ENCODE results near the gene PNP. TPM values are rescaled to one million over a fixed set of nuclear protein-coding genes. Genes with fewer than 3 reads are reported as not detected.

Gene PNP
- total and polyA plus RNA-seq, 2 donors (not counting 1 experiment from before 2014, with no cell fraction given): 42.0 to 119 TPM

- H3K27me3 Mint-ChIP-seq: no peaks in the 10 kb centered on the region
- 0% methylated on average over 1 of the region's 2 CpGs for WGBS (ENCODE audit: insufficient coverage)
- CTCF ChIA-PET: interaction anchor here (0.7 to 4.2 kb wide), 4 partner anchors 10 to 1086 kb away, joined by 3 to 35 read pairs (median 4); partner anchors contain the start of genes METTL3 and TEP1
- Histone ChIP-seq H3K9me3 (ENCODE audit: control extremely low read depth in 1 of 3, control insufficient read depth in 2 of 3, insufficient read depth in 1 of 3, low read length in 2 of 3) (peaks cover 0 to 8% (median 0%) of the 10 kb centered on the region in 3 donors), H3K36me3 (replicated peaks in 1 of 2; ENCODE audit: control extremely low read depth in 1 of 2, control insufficient read depth in 1 of 2, extremely low read depth in 1 of 2, insufficient read depth in 2 of 2, low read length in 1 of 2) (no peaks in the 10 kb centered on the region), H3K4me2 (replicated peaks; ENCODE audit: low read depth, low read length, poor library complexity, severe bottlenecking) (no peak overlapping the region), H4K20me1 (ENCODE audit: control insufficient read depth, insufficient read depth, low read length, poor library complexity, severe bottlenecking) (no peaks in the 10 kb centered on the region), H3K4me3 (ENCODE audit: control extremely low read depth in 1 of 5, extremely low read depth in 1 of 5, insufficient read depth in 1 of 5, low read depth in 2 of 5, low read length in 4 of 5) (no peak overlapping the region), H3K79me2 (ENCODE audit: control insufficient read depth, insufficient read depth, low read length) (peaks cover 8% of the 10 kb centered on the region), H3K27me3 (replicated peaks in 1 of 4; ENCODE audit: control extremely low read depth in 1 of 4, control insufficient read depth in 3 of 4, insufficient read depth in 4 of 4, low read length in 3 of 4) (no peaks in the 10 kb centered on the region), H3K27ac (ENCODE audit: low read length in 2 of 2) (no peak overlapping the region), H2AFZ (ENCODE audit: insufficient read depth, low read depth, low read length, poor library complexity, severe bottlenecking) (no peak overlapping the region), H3K4me1 (ENCODE audit: control insufficient read depth in 2 of 2, insufficient read depth in 2 of 2, low read length in 2 of 2) (peaks cover 34 to 40% of the 10 kb centered on the region in 2 donors), H3K9ac (ENCODE audit: low read length) (no peak overlapping the region)
- peak overlapping the region; percentile 47 for H3K27ac Mint-ChIP-seq
- H3K9me3 Mint-ChIP-seq (ENCODE audit: insufficient read depth): no peaks in the 10 kb centered on the region
- TF ChIP-seq CTCF (IDR thresholded peaks at IDR 0.05): no peak
- no peak for TF ChIP-seq EZH2 (IDR thresholded peaks at IDR 0.05; ENCODE audit: borderline replicate concordance, insufficient read depth, low read depth, low read length, poor library complexity, severe bottlenecking)
- DNase-seq: no peak
- ATAC-seq (ENCODE audit: low read depth): no peak
- intact Hi-C loops (cut with micrococcal nuclease): no loop called here
- POLR2A ChIA-PET: interaction anchor here (1.6 kb wide), 1 partner anchor 30 kb away, joined by 4 read pairs; the partner anchor contains the start of genes APEX1 and OSGEP
- no peak overlapping the region for H3K4me3 Mint-ChIP-seq
- H3K4me1 Mint-ChIP-seq: peaks cover 48% of the 10 kb centered on the region
Observed at GRCh38 chr14:20424851-20425250, 44.4 kb upstream of the PNP start.

- peak overlapping the region; percentile 71 for H3K4me2 ChIP-seq (replicated peaks; ENCODE audit: low read depth, low read length, poor library complexity, severe bottlenecking)
- peak; percentile 79 for DNase-seq
- no peaks in the 10 kb centered on the region for H3K36me3 ChIP-seq (replicated peaks in 1 of 2; ENCODE audit: control extremely low read depth in 1 of 2, control insufficient read depth in 1 of 2, extremely low read depth in 1 of 2, insufficient read depth in 2 of 2, low read length in 1 of 2)
- H3K4me1 ChIP-seq (ENCODE audit: control insufficient read depth in 2 of 2, insufficient read depth in 2 of 2, low read length in 2 of 2): peaks cover 41 to 49% of the 10 kb centered on the region in 2 donors
- ChIA-PET POLR2A (no interaction called here), CTCF (interaction anchor here (0.6 to 3.6 kb wide), 4 partner anchors 12 to 99 kb away, joined by 3 to 24 read pairs (median 4); no protein-coding TSS in a partner anchor)
- H3K27me3 ChIP-seq (replicated peaks in 1 of 4; ENCODE audit: control extremely low read depth in 1 of 4, control insufficient read depth in 3 of 4, insufficient read depth in 4 of 4, low read length in 3 of 4): no peaks in the 10 kb centered on the region
- peak; percentile 76 for ATAC-seq (ENCODE audit: low read depth)
- H3K79me2 ChIP-seq (ENCODE audit: control insufficient read depth, insufficient read depth, low read length): peaks cover 10% of the 10 kb centered on the region
- H3K27ac ChIP-seq (ENCODE audit: low read length in 2 of 2): peak overlapping the region; percentile 89
- H3K4me1 Mint-ChIP-seq: peaks cover 60% of the 10 kb centered on the region
- no peaks in the 10 kb centered on the region for H3K9me3 Mint-ChIP-seq (ENCODE audit: insufficient read depth)
- peak overlapping the region; percentile 83 for H3K4me3 Mint-ChIP-seq
- WGBS (ENCODE audit: insufficient coverage): 0% methylated on average over 1 of the region's 5 CpGs
- H3K9me3 ChIP-seq (ENCODE audit: control extremely low read depth in 1 of 3, control insufficient read depth in 2 of 3, insufficient read depth in 1 of 3, low read length in 2 of 3): peaks cover 0 to 11% (median 0%) of the 10 kb centered on the region in 3 donors
- peak overlapping the region; percentile 98 for H3K27ac Mint-ChIP-seq
- TF ChIP-seq EZH2 (IDR thresholded peaks at IDR 0.05; ENCODE audit: borderline replicate concordance, insufficient read depth, low read depth, low read length, poor library complexity, severe bottlenecking) (no peak), CTCF (IDR thresholded peaks at IDR 0.05) (no peak)
- H3K4me3 ChIP-seq (ENCODE audit: control extremely low read depth in 1 of 5, extremely low read depth in 1 of 5, insufficient read depth in 1 of 5, low read depth in 2 of 5, low read length in 4 of 5): peak overlapping the region; percentile 4 to 46 (median 29)
- H2AFZ ChIP-seq (ENCODE audit: insufficient read depth, low read depth, low read length, poor library complexity, severe bottlenecking): peak overlapping the region; percentile 74
- intact Hi-C loops (cut with micrococcal nuclease): loop anchor here (1.0 kb wide), 1 partner anchor 14 kb away; no protein-coding TSS in a partner anchor
- no peaks in the 10 kb centered on the region for H4K20me1 ChIP-seq (ENCODE audit: control insufficient read depth, insufficient read depth, low read length, poor library complexity, severe bottlenecking)
- H3K27me3 Mint-ChIP-seq: no peaks in the 10 kb centered on the region
- peak overlapping the region; percentile 46 for H3K9ac ChIP-seq (ENCODE audit: low read length)
Observed at GRCh38 chr14:20427231-20428009, 41.8 kb upstream of the PNP start.

Data from B cell (primary cell).